Stimulated activated CD8-positive, alpha-beta memory T cell treated with anti-CD3 and anti-CD28 coated beads, Interleukin-4, amount 100 ng/mL, for 4 hours (primary cell): Measurements from ENCODE around the gene OR1J4.
"Not testable (repeated sequence)": the region's sequence is repeated elsewhere in the genome, so short reads cannot be mapped to it uniquely, and the experiment has no call there.

Source experiments
- DNase-seq, 2 donors: peaks; one replicate each; pipeline ENCODE4 v3.0.0-alpha.2; 2020; ENCODE audit warnings: low read depth in 2 of 2, low spot score in 1 of 2

Gene OR1J4

GRCh38 chr9:122518841-122519240, at the start of gene OR1J4:
TSS of gene OR1J4 (plus strand) at chr9:122519141. CDS start at chr9:122519141, 0 bp downstream.
- DNase-seq: no peak

DNA sequence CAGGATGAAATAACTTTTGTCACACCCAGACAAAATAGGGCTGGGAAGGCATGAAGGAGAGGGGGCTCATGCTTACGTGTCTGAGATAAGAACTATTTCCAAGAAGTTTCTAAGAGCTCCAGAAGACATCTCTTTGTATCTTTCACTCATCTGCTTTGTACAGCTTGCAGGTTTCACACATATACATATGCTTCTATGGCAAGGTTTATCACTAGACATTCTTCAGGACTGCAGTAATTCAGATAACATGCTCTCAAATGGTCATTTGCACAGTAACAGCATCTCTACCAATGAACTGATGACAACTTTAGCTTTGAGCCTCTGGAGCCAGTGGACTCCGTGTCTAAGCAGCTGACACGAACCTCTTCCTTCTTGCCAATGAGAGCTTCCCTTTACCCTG, 44.4 kb upstream of the OR1J4 start:
- DNase-seq: no peak

DNA sequence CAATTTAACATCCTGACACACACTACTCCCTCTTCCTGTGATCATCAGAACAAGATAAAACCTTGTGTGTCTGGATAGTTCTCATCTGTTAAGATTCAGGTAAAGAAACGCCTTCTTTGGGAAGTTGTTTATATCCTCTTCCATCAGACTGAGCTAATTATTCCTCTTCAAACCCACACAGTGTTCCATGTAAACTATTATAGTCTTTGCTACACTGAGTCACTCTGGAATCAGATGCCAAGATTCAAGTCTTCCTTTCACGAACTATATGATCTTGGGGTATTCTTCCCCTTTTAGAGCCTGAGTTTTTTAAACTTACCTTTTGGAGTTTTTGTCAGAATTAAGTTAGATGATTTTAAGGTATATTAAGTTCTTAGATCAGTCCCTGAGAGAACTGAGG, 43.2 kb upstream of the OR1J4 start:
- no peak for DNase-seq

DNA sequence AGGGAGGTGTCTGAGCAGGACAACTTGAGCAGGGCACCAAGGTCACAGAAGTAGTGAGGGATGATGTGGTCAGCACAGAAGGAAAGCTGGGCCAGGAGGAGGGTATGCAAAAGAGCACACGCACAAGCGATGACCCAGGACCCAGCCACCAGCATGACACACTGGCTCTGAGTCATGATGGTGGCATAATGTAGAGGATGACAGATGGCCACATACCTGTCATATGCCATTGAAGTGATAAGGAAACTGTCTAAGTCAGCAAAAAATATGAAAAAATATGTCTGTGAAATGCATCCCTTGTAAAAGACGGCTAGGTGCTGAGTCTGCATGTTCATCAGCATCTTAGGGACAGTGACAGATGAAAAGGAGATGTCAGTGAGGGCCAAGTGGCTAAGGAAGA, 41.6 kb upstream of the OR1J4 start:
- DNase-seq: no peak

GRCh38 chr9:122477826-122478225, 41.1 kb upstream of the OR1J4 start, which contains the start of gene OR1J1:
TSS of gene OR1J1 (minus strand) at chr9:122477926. CDS start at chr9:122477926, 0 bp downstream.
- DNase-seq: no peak

DNA sequence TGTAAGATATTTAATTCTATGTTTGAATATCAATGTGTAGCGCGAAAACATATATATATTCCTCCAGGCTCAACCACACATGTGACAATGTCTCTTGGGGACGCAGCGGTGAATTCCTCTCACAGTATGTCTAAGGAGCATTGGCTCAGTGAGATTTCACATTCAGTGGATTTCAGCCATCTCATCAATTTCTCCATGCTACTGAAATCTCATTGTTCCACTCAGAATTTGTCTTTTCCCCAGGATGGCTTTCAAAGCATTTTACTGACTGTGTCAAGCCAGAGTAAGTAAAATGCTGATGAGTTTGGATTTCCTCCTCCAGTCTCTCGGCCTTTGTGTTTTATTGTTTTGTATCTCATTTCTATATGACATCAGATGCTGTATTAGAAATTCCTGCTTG, 39.9 kb upstream of the OR1J4 start:
- no peak for DNase-seq

- no peak for DNase-seq
These were observed 20.1 kb upstream of the OR1J4 start for GRCh38 chr9:122498883-122499288.

- DNase-seq: no peak
These were observed 12.0 kb upstream of the OR1J4 start for GRCh38 chr9:122506964-122507363.

- no peak for DNase-seq
These were observed 8.4 kb upstream of the OR1J4 start, which contains the start of gene OR1J2 for GRCh38 chr9:122510502-122510901. TSS of gene OR1J2 (plus strand) at chr9:122510802. CDS start at chr9:122510802, 0 bp downstream.

DNA sequence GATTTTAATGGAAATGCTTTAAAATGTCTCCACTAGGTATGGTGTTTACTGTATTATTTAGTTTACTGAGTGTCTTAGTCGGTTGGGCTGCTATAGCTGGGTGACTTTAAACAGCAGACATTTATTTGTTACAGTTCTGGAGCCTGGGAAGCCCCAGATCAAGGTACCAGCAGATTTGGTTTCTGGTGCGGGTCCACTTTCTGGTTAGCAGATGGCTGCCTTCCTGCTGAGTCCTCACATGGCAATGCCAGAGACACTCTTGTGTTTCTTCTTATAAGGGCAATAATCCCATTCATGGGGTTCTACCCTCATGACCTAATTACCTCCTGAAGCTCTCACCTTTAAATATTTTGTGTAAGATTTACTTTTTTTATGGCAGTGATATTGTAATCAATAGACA, 715 bp upstream of the OR1J4 start:
- no peak for DNase-seq

DNA sequence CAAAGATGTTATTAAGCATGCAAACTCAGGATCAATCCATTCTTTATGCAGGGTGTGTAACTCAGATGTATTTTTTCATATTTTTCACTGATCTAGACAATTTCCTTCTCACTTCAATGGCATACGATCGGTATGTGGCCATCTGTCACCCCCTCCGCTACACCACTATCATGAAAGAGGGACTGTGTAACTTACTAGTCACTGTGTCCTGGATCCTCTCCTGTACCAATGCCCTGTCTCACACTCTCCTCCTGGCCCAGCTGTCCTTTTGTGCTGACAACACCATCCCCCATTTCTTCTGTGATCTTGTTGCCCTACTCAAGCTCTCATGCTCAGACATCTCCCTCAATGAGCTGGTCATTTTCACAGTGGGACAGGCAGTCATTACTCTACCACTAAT, 435 bp downstream of the OR1J4 start:
- DNase-seq: no peak

- DNase-seq: no peak
These were observed 7.7 kb downstream of the OR1J4 start for GRCh38 chr9:122526602-122527001.

- DNase-seq: no peak
These were observed 8.3 kb downstream of the OR1J4 start, which contains the start of gene OR1N1 for GRCh38 chr9:122527193-122527592. TSS of gene OR1N1 (minus strand) at chr9:122527293. CDS start at chr9:122527293, 0 bp downstream.

GRCh38 chr9:122531157-122531556, 12.2 kb downstream of the OR1J4 start:
- DNase-seq: not testable (repeated sequence)

- no peak for DNase-seq
These were observed 17.2 kb downstream of the OR1J4 start for GRCh38 chr9:122536134-122536533.

DNA sequence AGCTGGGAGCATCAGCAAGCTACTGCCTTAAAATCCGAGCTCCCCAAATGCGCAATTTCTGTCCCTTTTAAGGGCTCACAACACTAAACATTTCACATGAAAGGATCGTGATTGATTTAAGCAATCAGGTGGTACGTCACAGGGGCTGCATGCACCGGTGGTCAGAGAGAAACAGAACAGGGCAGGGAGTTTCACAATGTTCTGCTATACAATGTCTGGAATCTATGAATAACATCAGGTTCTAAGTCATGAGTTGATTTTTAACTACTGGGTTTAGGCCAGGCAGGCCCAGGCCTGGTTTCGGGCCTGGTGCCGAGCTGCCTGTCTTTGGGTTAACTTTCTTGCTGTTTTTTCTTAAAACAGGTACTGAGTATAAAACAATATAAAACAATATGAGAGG, 18.1 kb downstream of the OR1J4 start:
- DNase-seq: not testable (repeated sequence)

DNA sequence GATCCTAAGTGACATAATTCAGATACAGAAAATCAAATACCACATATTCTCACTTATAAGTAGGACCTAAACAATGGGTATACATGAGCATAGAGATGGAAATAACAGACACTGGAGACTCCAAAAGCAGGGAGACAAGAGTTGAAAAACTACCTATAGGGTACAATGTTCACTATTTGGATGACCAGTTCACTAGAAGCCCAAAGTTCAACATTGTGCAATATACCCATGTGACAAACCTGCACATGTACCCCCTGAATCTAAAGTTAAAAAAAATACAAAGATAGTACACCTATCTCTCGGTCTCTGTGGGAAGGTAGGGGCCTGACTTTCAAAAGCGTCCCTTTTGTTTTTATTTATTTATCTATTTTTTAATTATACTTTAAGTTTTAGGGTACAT, 19.8 kb downstream of the OR1J4 start:
- DNase-seq: no peak

DNA sequence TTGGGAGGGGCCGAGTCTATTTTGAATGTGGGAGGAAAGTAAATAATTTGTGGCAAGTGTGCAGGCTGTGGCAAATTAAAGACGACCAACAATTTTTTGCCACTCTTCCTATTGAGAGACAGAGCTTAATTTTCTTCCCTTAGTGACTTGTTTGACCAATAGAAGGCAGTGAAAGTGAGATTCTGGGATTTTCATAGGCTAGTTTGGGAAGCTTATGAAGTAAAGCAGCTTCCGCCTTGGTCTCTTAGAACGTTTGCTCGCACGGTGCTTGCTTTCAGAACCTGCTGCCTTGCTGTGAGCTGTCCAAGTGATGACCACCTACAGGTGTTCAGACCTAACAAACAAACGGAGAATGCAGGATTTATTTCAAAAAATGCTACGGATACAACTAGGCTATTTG, 27.3 kb downstream of the OR1J4 start:
- DNase-seq: no peak

DNA sequence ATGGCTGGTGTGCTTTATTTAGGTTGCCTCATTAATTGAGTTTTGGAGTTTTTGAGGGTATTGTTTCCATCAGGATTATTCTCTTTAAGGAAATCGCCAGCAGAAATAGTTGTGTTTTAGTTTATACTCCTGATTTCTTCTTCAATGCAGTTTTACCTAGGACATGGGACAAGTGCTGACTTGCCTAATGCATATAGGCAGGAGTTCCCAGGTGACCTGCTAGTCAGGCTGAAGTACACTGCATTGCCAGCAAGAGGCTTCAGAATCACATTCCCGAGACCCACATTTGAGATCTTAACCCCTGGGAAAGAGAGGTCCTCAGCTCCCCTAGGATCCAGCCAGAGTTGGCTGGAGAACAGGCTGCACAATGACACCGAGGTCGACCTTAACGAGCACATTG, 32.4 kb downstream of the OR1J4 start:
- DNase-seq: no peak

GRCh38 chr9:122552812-122553211, 33.9 kb downstream of the OR1J4 start, which contains the start of gene OR1N2:
TSS of gene OR1N2 (plus strand) at chr9:122553112. CDS start at chr9:122553212, 100 bp downstream.
- no peak for DNase-seq

GRCh38 chr9:122561446-122561845, 42.5 kb downstream of the OR1J4 start:
- no peak for DNase-seq

DNA sequence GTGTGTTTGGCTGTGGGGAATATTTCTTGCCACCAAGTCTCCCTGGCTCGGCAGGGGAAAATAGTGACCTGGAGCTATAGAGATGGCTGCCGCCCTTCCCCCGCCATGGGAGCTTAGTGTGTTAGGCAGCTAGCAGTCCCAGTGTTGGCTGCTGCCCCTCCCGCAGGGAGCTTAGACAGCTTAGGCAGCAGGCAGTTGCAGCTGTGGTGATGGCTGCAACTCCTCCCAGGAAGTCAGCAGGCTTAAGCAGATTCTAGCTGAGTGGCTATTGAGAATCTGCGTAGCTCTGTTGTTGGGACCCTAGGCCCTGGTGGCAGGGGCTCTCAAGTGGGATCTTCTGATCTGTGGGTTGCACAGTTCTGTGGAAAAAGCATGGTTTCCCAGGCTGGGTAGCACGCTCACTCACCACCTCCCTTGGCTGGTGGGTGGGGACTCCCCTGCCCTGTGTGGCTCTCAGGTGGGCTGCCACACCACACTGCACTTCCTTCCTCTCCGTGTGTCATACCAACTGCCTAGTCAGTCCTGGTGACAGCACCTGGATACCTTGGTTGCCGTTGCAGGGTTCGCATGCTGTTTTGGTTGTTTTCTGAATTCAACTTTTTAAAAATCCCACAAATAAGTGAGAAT, 43.3 kb downstream of the OR1J4 start:
- DNase-seq: peak; percentile 10 to 19

DNA sequence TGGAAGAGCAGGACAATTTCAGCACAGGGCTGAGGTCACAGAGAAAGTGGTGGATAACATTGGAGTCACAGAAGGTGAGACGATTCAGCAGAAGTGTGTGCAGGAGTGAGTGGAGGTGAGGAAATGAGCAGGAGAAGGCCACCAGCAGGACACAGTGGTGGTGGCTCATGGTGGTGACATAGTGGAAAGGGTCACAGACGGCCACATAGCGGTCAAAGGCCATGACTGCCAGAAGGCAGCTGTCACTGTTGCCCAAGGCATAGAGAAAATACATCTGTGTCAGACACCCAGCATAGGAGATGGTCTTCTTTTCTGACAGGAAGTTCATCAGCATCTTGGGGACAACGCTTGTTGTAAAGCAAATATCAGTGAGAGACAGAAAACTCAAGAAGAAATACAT, 49.0 kb downstream of the OR1J4 start:
- DNase-seq: no peak
